ENCODE data around the gene MS4A4A.

DNA sequence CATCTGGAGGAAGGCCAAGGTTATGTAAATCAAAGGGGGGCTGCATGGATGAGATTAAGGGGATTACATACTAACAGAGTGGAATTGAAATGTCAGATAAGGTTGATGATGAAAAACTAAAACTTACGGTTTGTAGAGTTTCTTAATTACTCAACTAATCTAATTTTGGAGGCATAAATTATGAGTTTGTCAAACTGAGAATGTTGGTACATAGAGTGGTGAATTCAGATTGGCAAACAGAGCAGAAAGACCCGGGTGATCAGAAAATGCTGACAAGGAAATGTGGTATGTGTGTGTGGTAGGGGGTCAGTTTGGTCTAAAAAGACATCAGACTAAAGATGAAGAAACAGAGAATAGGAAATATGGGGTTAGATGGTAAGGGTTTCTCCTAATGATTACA lies 57.6 kb downstream of the MS4A4A start:
- TF ChIP-seq CTCF (IDR thresholded peaks at IDR 0.05), result no peak
- no peak for TF ChIP-seq POLR2A (IDR thresholded peaks at IDR 0.05)
